ENCODE results near the gene C6orf52. TPM values are rescaled to one million over a fixed set of nuclear protein-coding genes. Genes with fewer than 3 reads are reported as not detected.

Gene C6orf52
- total RNA-seq, 2 experiments from 2014 or later = not detected

GRCh38 chr6:10658910-10659698 is 35.3 kb downstream of the C6orf52 start:
- ATAC-seq (ENCODE audit: poor library complexity) (no peak), DNase-seq (no peak)
- no peaks in the 10 kb centered on the region for H3K36me3 Mint-ChIP-seq (ENCODE audit: low read depth)
- no peaks in the 10 kb centered on the region for H3K36me3 ChIP-seq (ENCODE audit: insufficient read depth, low read length)
- peaks cover 31% of the 10 kb centered on the region for H3K27me3 Mint-ChIP-seq
- H3K4me1 ChIP-seq (ENCODE audit: insufficient read depth, low read length) = peaks cover 5% of the 10 kb centered on the region
- TF ChIP-seq CTCF (IDR thresholded peaks at IDR 0.05) = no peak
- no peaks in the 10 kb centered on the region for H3K9me3 ChIP-seq (ENCODE audit: control insufficient read depth in 1 of 2, insufficient read depth in 1 of 2, low read length in 2 of 2)
- ChIA-PET POLR2A (no interaction called here), CTCF (interaction anchor here (0.6 kb wide), 1 partner anchor 49 kb away, joined by 3 read pairs; no protein-coding TSS in a partner anchor)
- no peaks in the 10 kb centered on the region for H3K9me3 Mint-ChIP-seq
- H3K4me3 Mint-ChIP-seq = peak overlapping the region; percentile 71
- peaks cover 11% of the 10 kb centered on the region for H3K4me1 Mint-ChIP-seq (ENCODE audit: low read depth)
- H3K27ac Mint-ChIP-seq = no peak overlapping the region
- intact Hi-C loops (cut with DNase I, micrococcal nuclease) = no loop called here
- H3K4me3 ChIP-seq (ENCODE audit: low read length) = peak overlapping the region; percentile 41
- no peak overlapping the region for H3K27ac ChIP-seq (ENCODE audit: low read depth in 1 of 2, low read length in 2 of 2)
- peaks cover 0 to 2% of the 10 kb centered on the region in 2 experiments for H3K27me3 ChIP-seq (ENCODE audit: control insufficient read depth in 1 of 2, insufficient read depth in 2 of 2, low read length in 2 of 2)

DNA sequence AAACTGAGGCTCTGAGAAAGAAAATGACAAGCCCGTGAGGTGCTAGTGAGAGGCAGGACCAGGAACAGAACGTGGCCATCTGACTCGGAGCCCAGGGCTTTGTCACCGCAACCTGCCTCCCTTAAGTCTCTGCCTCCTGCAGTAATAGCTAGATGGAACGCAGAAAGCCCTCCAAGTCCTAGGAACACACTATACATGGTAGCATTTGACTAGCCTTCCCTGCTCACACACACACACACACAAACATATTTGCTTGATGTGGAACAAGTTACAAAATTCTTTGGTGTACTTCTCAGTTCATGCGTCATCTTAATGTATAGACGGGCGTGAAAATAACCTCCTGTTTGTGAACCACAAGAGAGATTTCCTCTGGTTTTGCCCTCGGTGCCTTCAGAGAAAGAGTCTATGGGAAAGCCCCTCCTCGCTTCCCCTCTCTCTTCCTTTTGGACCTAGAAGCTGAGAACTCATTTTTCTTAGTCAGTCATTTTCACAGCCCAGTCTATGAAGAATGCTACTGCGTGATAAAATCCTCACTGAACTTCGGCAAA is 38.8 kb downstream of the C6orf52 start:
- no peak overlapping the region for H3K4me3 Mint-ChIP-seq

GRCh38 chr6:10644225-10644624 is 50.2 kb downstream of the C6orf52 start:
- Histone ChIP-seq H3K4me3 (ENCODE audit: low read length) (no peak overlapping the region), H3K36me3 (ENCODE audit: insufficient read depth, low read length) (no peaks in the 10 kb centered on the region), H3K27ac (ENCODE audit: low read depth in 1 of 2, low read length in 2 of 2) (no peak overlapping the region), H3K4me1 (ENCODE audit: insufficient read depth, low read length) (no peaks in the 10 kb centered on the region), H3K9me3 (ENCODE audit: control insufficient read depth in 1 of 2, insufficient read depth in 1 of 2, low read length in 2 of 2) (no peaks in the 10 kb centered on the region), H3K27me3 (ENCODE audit: control insufficient read depth in 1 of 2, insufficient read depth in 2 of 2, low read length in 2 of 2) (no peaks in the 10 kb centered on the region)
- ChIA-PET CTCF (no interaction called here), POLR2A (no interaction called here)
- no peak for ATAC-seq (ENCODE audit: poor library complexity)
- no peak for TF ChIP-seq CTCF (IDR thresholded peaks at IDR 0.05)
- H3K27me3 Mint-ChIP-seq = peaks cover 16% of the 10 kb centered on the region
- intact Hi-C loops (cut with DNase I, micrococcal nuclease) = no loop called here
- H3K27ac Mint-ChIP-seq = no peak overlapping the region
- no peaks in the 10 kb centered on the region for H3K36me3 Mint-ChIP-seq (ENCODE audit: low read depth)
- H3K4me1 Mint-ChIP-seq (ENCODE audit: low read depth) = peaks cover 13% of the 10 kb centered on the region
- H3K4me3 Mint-ChIP-seq = no peak overlapping the region
- H3K9me3 Mint-ChIP-seq = no peaks in the 10 kb centered on the region
- no peak for DNase-seq

More for the DNA sequence above, 38.8 kb downstream of the C6orf52 start:
- Mint-ChIP-seq H3K9me3 (no peaks in the 10 kb centered on the region), H3K36me3 (ENCODE audit: low read depth) (no peaks in the 10 kb centered on the region), H3K27me3 (peaks cover 35% of the 10 kb centered on the region), H3K27ac (no peak overlapping the region), H3K4me1 (ENCODE audit: low read depth) (peaks cover 11% of the 10 kb centered on the region)
- Histone ChIP-seq H3K4me1 (ENCODE audit: insufficient read depth, low read length) (peaks cover 5% of the 10 kb centered on the region), H3K36me3 (ENCODE audit: insufficient read depth, low read length) (no peaks in the 10 kb centered on the region), H3K27ac (ENCODE audit: low read depth in 1 of 2, low read length in 2 of 2) (no peak overlapping the region), H3K27me3 (ENCODE audit: control insufficient read depth in 1 of 2, insufficient read depth in 2 of 2, low read length in 2 of 2) (peaks cover 5 to 6% of the 10 kb centered on the region in 2 experiments), H3K4me3 (ENCODE audit: low read length) (no peak overlapping the region), H3K9me3 (ENCODE audit: control insufficient read depth in 1 of 2, insufficient read depth in 1 of 2, low read length in 2 of 2) (no peaks in the 10 kb centered on the region)
- DNase-seq (peak in 3 of 14 experiments; percentile 17 to 59 (median 50)), ATAC-seq (ENCODE audit: poor library complexity) (peak; percentile 41)
- CTCF ChIA-PET = interaction anchor here (0.8 kb wide), 1 partner anchor 296 kb away, joined by 3 read pairs; no protein-coding TSS in a partner anchor
- TF ChIP-seq CTCF (IDR thresholded peaks at IDR 0.05) = no peak
- intact Hi-C loops (cut with DNase I, micrococcal nuclease) = no loop called here
- POLR2A ChIA-PET = no interaction called here
